AG04449 (cell line): ENCODE results near the gene XAGE2.

Experiments used
- CTCF ChIA-PET: fragments of 350-600 bp; formaldehyde crosslinking; extraction: SDS; loops from one replicate; lab custom pipeline; 2021; ENCODE audit warnings: antibody characterized with exemption; lab: Yijun Ruan, JAX
- POLR2A ChIA-PET: fragments of 400-600, 350-600 bp; formaldehyde crosslinking; extraction: SDS; loops from one replicate; lab custom pipeline; 2020; ENCODE audit warnings: antibody characterized with exemption, inconsistent platforms; lab: Yijun Ruan, JAX
- DNase-seq: peaks from one replicate; pipeline ENCODE4 v3.0.0-alpha.2; 2010; ENCODE audit warnings: low read depth, low spot score
- H3K4me3 ChIP-seq: 2 replicates; pipeline ENCODE4 v1.5.1; 2011; ENCODE audit warnings: low read depth, mild to moderate bottlenecking, control low read depth, low read length
- CTCF ChIP-seq: IDR thresholded peaks from one replicate; pipeline ENCODE4 v1.5.1; 2011; ENCODE audit warnings: mild to moderate bottlenecking, moderate library complexity, low read length, control low read depth, inconsistent platforms; ENCODE audit not compliant: insufficient read depth; ENCODE audit errors: missing control alignments

The XAGE2 gene

GRCh38 chrX:52349681-52350080 is 19.1 kb upstream of the XAGE2 start:
- no peak for TF ChIP-seq CTCF
- no peak for DNase-seq
- CTCF ChIA-PET = no interaction called here
- H3K4me3 ChIP-seq = no peak overlapping the region
- POLR2A ChIA-PET = no interaction called here

DNA sequence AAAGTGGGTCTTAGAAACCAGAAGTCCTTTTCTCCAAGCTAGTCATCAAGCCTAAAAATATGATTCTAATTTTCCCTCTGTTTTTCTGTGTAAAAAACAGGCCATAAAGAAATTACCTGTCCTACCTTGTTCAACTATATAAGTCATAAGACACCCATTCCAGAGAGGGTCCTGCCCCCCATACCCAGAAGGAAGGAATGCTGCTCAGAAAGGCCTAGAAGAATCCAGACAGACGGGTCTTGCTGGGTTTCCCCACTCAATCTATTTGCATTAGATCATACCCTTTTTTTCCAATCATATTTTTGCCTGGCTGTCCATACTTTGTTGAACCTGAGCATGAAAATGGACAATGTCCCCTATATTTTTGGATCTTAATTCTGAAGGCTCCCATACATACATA is 16.3 kb upstream of the XAGE2 start:
- ChIA-PET POLR2A (no interaction called here), CTCF (no interaction called here)
- no peak for TF ChIP-seq CTCF
- no peak for DNase-seq
- no peak overlapping the region for H3K4me3 ChIP-seq

- CTCF ChIA-PET = no interaction called here
- DNase-seq = no peak
- no peak overlapping the region for H3K4me3 ChIP-seq
- no peak for TF ChIP-seq CTCF
- POLR2A ChIA-PET = no interaction called here
Measured at GRCh38 chrX:52353838-52354237, 15.0 kb upstream of the XAGE2 start.

GRCh38 chrX:52355108-52355507 is 13.7 kb upstream of the XAGE2 start:
- POLR2A ChIA-PET = no interaction called here
- no peak overlapping the region for H3K4me3 ChIP-seq
- no peak for DNase-seq
- no peak for TF ChIP-seq CTCF
- CTCF ChIA-PET = no interaction called here

- no peak overlapping the region for H3K4me3 ChIP-seq
- POLR2A ChIA-PET = no interaction called here
- no peak for DNase-seq
- CTCF ChIA-PET = no interaction called here
- no peak for TF ChIP-seq CTCF
Measured at GRCh38 chrX:52359614-52360232, 9.1 kb upstream of the XAGE2 start.

- ChIA-PET POLR2A (no interaction called here), CTCF (no interaction called here)
- DNase-seq = no peak
- H3K4me3 ChIP-seq = no peak overlapping the region
- no peak for TF ChIP-seq CTCF
Measured at GRCh38 chrX:52361941-52362340, 6.9 kb upstream of the XAGE2 start.
